ENCODE results near the gene LANCL3. TPM values are rescaled to one million over a fixed set of nuclear protein-coding genes. Genes with fewer than 3 reads are reported as not detected.
"Not testable (repeated sequence)": the region's sequence is repeated elsewhere in the genome, so short reads cannot be mapped to it uniquely, and the experiment has no call there.

LANCL3 gene
- total and polyA plus RNA-seq, 11 donors = 0.08 to 2.2 (median 0.24) TPM

DNA sequence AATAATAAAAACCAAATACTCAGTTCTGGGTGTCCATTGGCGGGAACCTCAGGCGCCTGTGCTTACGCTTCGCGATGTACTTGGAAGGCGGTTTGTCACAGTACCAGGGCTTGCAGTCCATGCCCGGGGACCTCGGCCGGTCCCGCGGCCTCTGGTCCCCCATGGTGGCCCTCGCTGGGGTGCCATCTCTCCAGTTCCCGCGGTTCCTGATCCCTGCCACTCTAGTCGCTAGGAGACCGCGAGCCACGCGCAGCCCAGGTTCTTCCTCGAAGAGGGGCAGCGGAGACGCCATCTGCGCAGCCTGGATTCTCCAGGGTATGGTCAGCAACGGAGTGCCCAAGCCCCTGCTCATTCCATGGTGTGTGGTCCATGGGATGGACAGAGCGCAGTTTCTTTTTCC is 26.4 kb upstream of the LANCL3 start:
- no peak overlapping the region for H3K4me3 ChIP-seq
- no peaks in the 10 kb centered on the region for H3K36me3 ChIP-seq
- no peak for DNase-seq
- H3K27ac ChIP-seq = no peak overlapping the region
- H3K4me1 ChIP-seq = no peaks in the 10 kb centered on the region
- no peak for ATAC-seq
- intact Hi-C loops (cut with DNase I) = no loop called here
- TF ChIP-seq POLR2A (IDR thresholded peaks at IDR 0.05) = no peak
- TF ChIP-seq, protein P1, sequence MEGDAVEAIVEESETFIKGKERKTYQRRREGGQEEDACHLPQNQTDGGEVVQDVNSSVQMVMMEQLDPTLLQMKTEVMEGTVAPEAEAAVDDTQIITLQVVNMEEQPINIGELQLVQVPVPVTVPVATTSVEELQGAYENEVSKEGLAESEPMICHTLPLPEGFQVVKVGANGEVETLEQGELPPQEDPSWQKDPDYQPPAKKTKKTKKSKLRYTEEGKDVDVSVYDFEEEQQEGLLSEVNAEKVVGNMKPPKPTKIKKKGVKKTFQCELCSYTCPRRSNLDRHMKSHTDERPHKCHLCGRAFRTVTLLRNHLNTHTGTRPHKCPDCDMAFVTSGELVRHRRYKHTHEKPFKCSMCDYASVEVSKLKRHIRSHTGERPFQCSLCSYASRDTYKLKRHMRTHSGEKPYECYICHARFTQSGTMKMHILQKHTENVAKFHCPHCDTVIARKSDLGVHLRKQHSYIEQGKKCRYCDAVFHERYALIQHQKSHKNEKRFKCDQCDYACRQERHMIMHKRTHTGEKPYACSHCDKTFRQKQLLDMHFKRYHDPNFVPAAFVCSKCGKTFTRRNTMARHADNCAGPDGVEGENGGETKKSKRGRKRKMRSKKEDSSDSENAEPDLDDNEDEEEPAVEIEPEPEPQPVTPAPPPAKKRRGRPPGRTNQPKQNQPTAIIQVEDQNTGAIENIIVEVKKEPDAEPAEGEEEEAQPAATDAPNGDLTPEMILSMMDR (IDR thresholded peaks at IDR 0.05) = no peak
- peaks cover 0 to 5% (median 0%) of the 10 kb centered on the region in 12 donors for H3K9me3 ChIP-seq
- WGBS, 4 donors = 87 to 97% (median 94%) methylated on average over 19 to 25 of the region's 25 CpGs
- no peaks in the 10 kb centered on the region for H3K27me3 ChIP-seq

DNA sequence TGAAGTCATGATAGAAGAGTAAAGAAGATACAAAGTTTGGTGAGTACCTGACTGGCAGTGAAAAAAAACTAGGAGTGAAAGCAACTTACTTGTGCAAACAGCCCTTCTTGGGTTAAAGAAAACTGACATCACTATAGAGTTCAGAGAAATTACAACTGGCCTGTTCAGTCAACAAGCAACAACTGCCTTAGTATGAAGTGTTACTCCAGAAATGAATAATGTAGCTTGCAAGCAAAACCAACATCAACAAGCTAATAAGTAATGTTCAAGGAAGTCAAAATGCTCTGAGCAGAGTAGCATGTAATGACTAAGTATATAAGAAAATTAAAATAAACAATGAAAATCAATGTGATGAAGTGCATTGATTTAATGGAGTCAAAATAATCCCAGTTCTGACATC is 21.8 kb upstream of the LANCL3 start:
- H3K27me3 ChIP-seq = peaks cover 0 to 12% (median 0%) of the 10 kb centered on the region in 9 donors
- intact Hi-C loops (cut with DNase I); DNase-seq; H3K36me3 ChIP-seq; H3K4me3 ChIP-seq; ATAC-seq; H3K9me3 ChIP-seq; H3K4me1 ChIP-seq; H3K27ac ChIP-seq: not testable (repeated sequence)

DNA sequence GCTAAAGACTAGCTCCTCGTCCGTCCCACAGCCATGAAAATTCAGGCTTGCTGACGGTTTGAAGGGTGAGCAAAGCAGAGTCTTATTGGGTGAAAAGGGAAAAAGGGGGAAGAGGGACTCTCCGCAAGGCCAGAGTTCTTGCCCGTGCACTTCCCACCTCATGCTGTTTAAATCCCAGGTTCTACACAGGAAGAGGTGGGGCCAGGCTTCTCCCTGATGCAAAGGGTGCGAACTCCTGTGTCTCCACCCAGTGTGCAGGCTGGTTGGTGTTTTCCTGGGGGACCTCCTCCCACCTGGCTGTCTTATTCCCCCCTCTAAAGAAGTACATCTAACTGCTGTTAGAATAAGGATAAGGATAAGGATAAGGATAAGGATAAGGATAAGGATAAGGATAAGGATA is 18.0 kb upstream of the LANCL3 start:
- 50 to 73% (median 63%) methylated on average over 6 of the region's 6 CpGs for WGBS, 4 donors
- Histone ChIP-seq H3K9me3 (no peaks in the 10 kb centered on the region), H3K27me3 (peaks cover 0 to 24% (median 0%) of the 10 kb centered on the region in 9 donors), H3K4me1 (no peaks in the 10 kb centered on the region), H3K36me3 (no peaks in the 10 kb centered on the region), H3K27ac (no peak overlapping the region), H3K4me3 (no peak overlapping the region)
- DNase-seq = no peak
- ATAC-seq = no peak
- no peak for TF ChIP-seq POLR2A (IDR thresholded peaks at IDR 0.05)
- TF ChIP-seq, protein P1 (IDR thresholded peaks at IDR 0.05) = no peak
- intact Hi-C loops (cut with DNase I) = no loop called here

DNA sequence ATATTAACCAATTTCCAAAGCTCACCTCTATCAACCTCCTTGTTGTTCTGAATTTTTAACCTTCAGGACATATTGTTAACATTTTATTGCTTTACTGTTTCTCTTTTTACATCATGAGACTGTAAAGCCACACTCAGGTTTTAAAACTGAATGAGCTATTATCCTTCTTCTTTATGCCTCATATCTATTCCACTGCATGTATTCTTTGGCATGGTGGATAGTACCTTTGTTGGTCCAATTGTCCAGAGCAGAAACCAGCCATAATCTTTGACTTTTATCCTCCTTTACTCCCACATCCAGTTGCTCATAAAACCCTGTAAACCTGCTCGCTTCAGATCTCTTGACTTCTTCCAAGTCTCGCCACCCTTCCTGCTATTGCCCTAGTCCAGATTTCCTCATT is 6.2 kb upstream of the LANCL3 start:
- WGBS, 4 donors = 81 to 92% (median 86%) methylated on average over 2 of the region's 2 CpGs
- ATAC-seq; H3K9me3 ChIP-seq; H3K36me3 ChIP-seq; H3K27me3 ChIP-seq; H3K4me3 ChIP-seq; intact Hi-C loops (cut with DNase I); DNase-seq; H3K27ac ChIP-seq; H3K4me1 ChIP-seq: not testable (repeated sequence)

DNA sequence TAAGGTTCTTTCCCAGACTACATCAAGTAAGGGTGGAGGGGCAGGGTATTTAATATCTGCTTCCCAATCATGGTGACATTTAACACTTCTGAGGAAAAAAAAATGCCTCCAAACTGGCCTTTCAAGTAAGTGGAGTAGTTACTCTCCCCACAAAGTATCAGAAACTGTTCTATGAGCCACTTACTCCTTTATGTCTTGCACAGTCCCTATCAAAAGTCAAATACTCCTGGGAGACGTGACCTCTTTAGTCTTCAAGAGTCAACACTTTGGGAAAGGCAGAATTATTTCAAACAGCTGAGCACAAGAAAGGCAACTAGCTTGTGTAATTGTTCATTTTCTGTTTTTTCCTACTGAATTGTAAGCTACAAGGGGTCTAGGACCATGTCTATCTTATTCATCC is 1.1 kb upstream of the LANCL3 start:
- not testable (repeated sequence) for H3K9me3 ChIP-seq, H3K36me3 ChIP-seq, H3K4me3 ChIP-seq, H3K27ac ChIP-seq, DNase-seq, ATAC-seq, H3K4me1 ChIP-seq
- no CpG with 5 or more reads among the region's 1 CpG for WGBS, 4 donors
- peaks cover 0 to 13% (median 0%) of the 10 kb centered on the region in 9 donors for H3K27me3 ChIP-seq
- intact Hi-C loops (cut with DNase I) = loop anchor here in 1 of 10 donors (10.0 kb wide), 1 partner anchor 114 kb away; the partner anchor contains the start of gene XK

DNA sequence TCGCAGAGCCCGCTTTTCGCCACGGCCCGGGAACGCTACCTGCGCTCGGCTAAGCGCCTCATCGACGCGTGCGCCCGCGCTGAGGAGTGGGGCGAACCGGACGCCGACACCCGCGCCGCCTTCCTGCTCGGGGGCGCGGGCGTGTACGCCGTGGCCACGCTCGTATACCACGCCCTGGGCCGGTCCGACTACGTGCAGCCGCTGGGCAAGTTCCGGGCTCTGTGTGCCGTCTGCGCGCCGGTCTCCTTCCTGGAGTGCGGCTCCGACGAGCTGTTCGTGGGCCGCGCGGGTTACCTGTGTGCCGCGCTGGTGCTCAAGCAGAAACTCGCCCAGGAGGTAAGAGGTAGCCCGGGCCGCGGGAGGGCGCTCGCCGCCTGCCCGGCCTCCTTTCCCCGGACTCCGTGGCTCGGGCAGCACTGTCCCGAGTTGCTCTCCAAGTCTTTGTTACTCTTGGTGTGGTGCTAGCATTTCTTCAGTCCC is 687 bp downstream of the LANCL3 start:
- DNase-seq = peak in 3 of 5 donors; percentile 7 to 33 (median 32)
- TF ChIP-seq, protein P1 (IDR thresholded peaks at IDR 0.05) = peak in 7 of 12 donors; percentile 9 to 40 (median 22)
- peak in 3 of 4 donors; percentile 72 to 86 (median 82) for ATAC-seq
- Histone ChIP-seq H3K27me3 (peaks cover 0 to 13% (median 0%) of the 10 kb centered on the region in 9 donors), H3K4me3 (peak overlapping the region in 11 of 12 donors; percentile 11 to 52 (median 43))
- H3K36me3 ChIP-seq, H3K4me1 ChIP-seq, H3K9me3 ChIP-seq, H3K27ac ChIP-seq: not testable (repeated sequence)
- intact Hi-C loops (cut with DNase I) = loop anchor here in 1 of 10 donors (10.0 kb wide), 1 partner anchor 113 kb away; the partner anchor contains the start of gene XK
- 1 to 40% (median 15%) methylated on average over 16 to 54 of the region's 61 CpGs for WGBS, 4 donors

DNA sequence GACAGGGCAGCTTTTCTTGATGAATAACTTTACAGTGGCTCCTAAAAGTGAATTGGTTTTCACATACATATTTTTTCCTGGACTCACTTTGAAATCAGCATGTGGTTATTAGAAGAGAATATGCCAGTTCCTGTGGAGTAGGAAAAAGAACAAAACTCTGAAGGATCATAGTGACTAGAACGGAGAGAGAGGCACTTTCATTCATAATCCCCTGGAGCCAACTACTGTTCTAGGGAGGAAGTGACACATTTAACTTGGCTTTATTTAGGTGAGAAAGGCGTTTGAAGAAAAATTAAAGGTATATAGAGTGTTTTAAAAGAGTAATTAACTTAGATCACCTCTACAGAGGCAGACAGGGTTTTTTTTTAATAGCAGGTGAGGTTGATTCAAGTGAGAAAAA is 1.7 kb downstream of the LANCL3 start:
- not testable (repeated sequence) for ATAC-seq, H3K27ac ChIP-seq, H3K4me1 ChIP-seq, H3K4me3 ChIP-seq, DNase-seq, H3K36me3 ChIP-seq, H3K9me3 ChIP-seq
- intact Hi-C loops (cut with DNase I) = loop anchor here in 1 of 10 donors (10.0 kb wide), 1 partner anchor 112 kb away; the partner anchor contains the start of gene XK
- H3K27me3 ChIP-seq = peaks cover 0 to 13% (median 0%) of the 10 kb centered on the region in 9 donors
- WGBS, 4 donors = 17 to 42% (median 30%) methylated on average over 2 of the region's 2 CpGs

Measured in heart left ventricle (tissue), 16 donors.